HEK293 (cell line): Measurements from ENCODE around the gene TIMM8A.

Experiments used
- TRIM28 ChIP-seq: IDR thresholded peaks from 2 replicates; pipeline ENCODE4 v1.6.1; 2011; ENCODE audit warnings: low read length, control low read depth, borderline replicate concordance
- YY1 ChIP-seq: fragments of 450-650 bp; formaldehyde crosslinking; IDR thresholded peaks from 2 replicates; pipeline ENCODE4 v1.5.1; 2018; ENCODE audit warnings: missing biosample characterization, missing genetic modification characterization
- ZBTB48 ChIP-seq: fragments of 450-650 bp; formaldehyde crosslinking; IDR thresholded peaks from 2 replicates; pipeline ENCODE4 v1.5.1; 2016; ENCODE audit warnings: missing biosample characterization, missing genetic modification characterization
- ZFP37 ChIP-seq: fragments of 450-650 bp; formaldehyde crosslinking; IDR thresholded peaks from 2 replicates; pipeline ENCODE4 v1.5.1; 2016; ENCODE audit warnings: missing biosample characterization, missing genetic modification characterization
- ZNF114 ChIP-seq: fragments of 450-650 bp; formaldehyde crosslinking; IDR thresholded peaks from 2 replicates; pipeline ENCODE4 v1.5.0; 2017; ENCODE audit warnings: missing biosample characterization, missing genetic modification characterization
- ZNF416 ChIP-seq: fragments of 450-650 bp; formaldehyde crosslinking; IDR thresholded peaks from 2 replicates; pipeline ENCODE4 v1.5.1; 2016; ENCODE audit warnings: missing biosample characterization, missing genetic modification characterization
- ZNF529 ChIP-seq: fragments of 450-650 bp; formaldehyde crosslinking; IDR thresholded peaks from 2 replicates; pipeline ENCODE4 v1.5.1; 2017; ENCODE audit warnings: missing genetic modification characterization, missing biosample characterization; ENCODE audit not compliant: insufficient replicate concordance
- ZNF558 ChIP-seq: fragments of 450-650 bp; formaldehyde crosslinking; IDR thresholded peaks from 2 replicates; pipeline ENCODE4 v1.5.1; 2016; ENCODE audit warnings: missing biosample characterization, missing genetic modification characterization
- ZNF658 ChIP-seq: fragments of 450-650 bp; formaldehyde crosslinking; IDR thresholded peaks from 2 replicates; pipeline ENCODE4; 2016; ENCODE audit warnings: missing biosample characterization, missing genetic modification characterization
- ZNF747 ChIP-seq: fragments of 450-650 bp; formaldehyde crosslinking; IDR thresholded peaks from 2 replicates; pipeline ENCODE4 v1.5.1; 2016; ENCODE audit warnings: missing biosample characterization, missing genetic modification characterization
- TF ChIP-seq, protein P1 (sequence below): fragments of 450-650 bp; formaldehyde crosslinking; IDR thresholded peaks from 2 replicates; pipeline ENCODE4 v1.5.1; 2016; ENCODE audit warnings: missing biosample characterization, missing genetic modification characterization
- TF ChIP-seq, protein P2 (sequence below): fragments of 450-650 bp; formaldehyde crosslinking; IDR thresholded peaks from 2 replicates; pipeline ENCODE4 v1.5.1; 2016; ENCODE audit warnings: missing biosample characterization, missing genetic modification characterization
- TF ChIP-seq, protein P3 (sequence below): fragments of 450-650 bp; formaldehyde crosslinking; IDR thresholded peaks from 2 replicates; pipeline ENCODE4 v1.5.1; 2016; ENCODE audit warnings: missing biosample characterization, missing genetic modification characterization
- TF ChIP-seq, protein P4 (sequence below): fragments of 450-650 bp; formaldehyde crosslinking; IDR thresholded peaks from 2 replicates; pipeline ENCODE4 v1.5.1; 2017; ENCODE audit warnings: missing biosample characterization, missing genetic modification characterization
- TF ChIP-seq, protein P5 (sequence below): fragments of 450-650 bp; formaldehyde crosslinking; IDR thresholded peaks from 2 replicates; pipeline ENCODE4 v1.5.1; 2017; ENCODE audit warnings: missing biosample characterization, missing genetic modification characterization
- TF ChIP-seq, protein P6 (sequence below): fragments of 450-650 bp; formaldehyde crosslinking; IDR thresholded peaks from 2 replicates; pipeline ENCODE4 v1.5.1; 2016; ENCODE audit warnings: missing biosample characterization, missing genetic modification characterization
- TF ChIP-seq, protein P7 (sequence below): fragments of 450-650 bp; formaldehyde crosslinking; IDR thresholded peaks from 2 replicates; pipeline ENCODE4 v1.5.1; 2016; ENCODE audit warnings: missing biosample characterization, missing genetic modification characterization

TIMM8A gene

DNA sequence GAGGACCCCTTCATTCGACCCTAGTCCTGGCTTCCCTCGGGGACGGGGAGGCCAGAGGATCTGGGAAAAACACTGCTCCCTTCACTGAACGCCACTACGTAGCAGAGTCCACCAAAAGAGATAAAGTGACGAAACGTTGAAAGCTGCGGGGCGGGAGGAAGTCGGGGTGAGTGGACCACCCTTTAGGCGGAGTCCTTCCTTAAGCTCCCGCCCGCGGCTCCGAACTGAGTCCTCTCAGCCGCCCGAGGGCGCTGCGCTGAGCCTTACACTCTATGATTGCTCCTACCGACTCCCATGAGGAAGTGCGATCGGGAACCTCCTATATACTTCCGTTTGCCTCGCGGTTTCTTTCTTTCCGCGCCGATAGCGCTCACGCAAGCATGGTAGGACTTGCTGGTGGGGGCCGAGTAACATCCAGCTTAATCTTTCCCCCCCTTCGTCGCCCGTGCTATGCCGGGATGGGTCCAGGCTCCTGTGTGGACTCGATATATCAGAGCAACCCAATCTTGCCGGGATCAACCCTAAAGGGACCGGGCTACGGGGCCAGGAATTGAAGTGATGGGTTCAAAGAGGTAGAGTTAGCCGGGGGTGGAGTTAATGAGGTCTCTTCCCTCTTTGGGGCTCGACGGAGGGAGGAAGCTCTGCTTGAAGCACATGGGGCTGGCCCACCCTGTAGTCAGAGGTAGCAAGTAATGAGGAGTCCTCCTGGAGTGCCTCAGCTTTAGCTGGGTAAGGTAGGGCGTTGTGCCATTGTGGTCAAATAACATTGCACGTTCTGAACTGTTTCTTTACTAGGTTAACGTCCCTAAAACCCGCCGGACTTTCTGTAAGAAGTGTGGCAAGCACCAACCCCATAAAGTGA is 42.4 kb upstream of the TIMM8A start, which contains the start of gene RPL36A (continued):
- TF ChIP-seq, protein P1, sequence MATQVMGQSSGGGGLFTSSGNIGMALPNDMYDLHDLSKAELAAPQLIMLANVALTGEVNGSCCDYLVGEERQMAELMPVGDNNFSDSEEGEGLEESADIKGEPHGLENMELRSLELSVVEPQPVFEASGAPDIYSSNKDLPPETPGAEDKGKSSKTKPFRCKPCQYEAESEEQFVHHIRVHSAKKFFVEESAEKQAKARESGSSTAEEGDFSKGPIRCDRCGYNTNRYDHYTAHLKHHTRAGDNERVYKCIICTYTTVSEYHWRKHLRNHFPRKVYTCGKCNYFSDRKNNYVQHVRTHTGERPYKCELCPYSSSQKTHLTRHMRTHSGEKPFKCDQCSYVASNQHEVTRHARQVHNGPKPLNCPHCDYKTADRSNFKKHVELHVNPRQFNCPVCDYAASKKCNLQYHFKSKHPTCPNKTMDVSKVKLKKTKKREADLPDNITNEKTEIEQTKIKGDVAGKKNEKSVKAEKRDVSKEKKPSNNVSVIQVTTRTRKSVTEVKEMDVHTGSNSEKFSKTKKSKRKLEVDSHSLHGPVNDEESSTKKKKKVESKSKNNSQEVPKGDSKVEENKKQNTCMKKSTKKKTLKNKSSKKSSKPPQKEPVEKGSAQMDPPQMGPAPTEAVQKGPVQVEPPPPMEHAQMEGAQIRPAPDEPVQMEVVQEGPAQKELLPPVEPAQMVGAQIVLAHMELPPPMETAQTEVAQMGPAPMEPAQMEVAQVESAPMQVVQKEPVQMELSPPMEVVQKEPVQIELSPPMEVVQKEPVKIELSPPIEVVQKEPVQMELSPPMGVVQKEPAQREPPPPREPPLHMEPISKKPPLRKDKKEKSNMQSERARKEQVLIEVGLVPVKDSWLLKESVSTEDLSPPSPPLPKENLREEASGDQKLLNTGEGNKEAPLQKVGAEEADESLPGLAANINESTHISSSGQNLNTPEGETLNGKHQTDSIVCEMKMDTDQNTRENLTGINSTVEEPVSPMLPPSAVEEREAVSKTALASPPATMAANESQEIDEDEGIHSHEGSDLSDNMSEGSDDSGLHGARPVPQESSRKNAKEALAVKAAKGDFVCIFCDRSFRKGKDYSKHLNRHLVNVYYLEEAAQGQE (tag by site-specific recombination): no peak; the same call in 1 of the 2 replicates
- peak; percentile 92 for TF ChIP-seq ZFP37
- TF ChIP-seq, protein P2, sequence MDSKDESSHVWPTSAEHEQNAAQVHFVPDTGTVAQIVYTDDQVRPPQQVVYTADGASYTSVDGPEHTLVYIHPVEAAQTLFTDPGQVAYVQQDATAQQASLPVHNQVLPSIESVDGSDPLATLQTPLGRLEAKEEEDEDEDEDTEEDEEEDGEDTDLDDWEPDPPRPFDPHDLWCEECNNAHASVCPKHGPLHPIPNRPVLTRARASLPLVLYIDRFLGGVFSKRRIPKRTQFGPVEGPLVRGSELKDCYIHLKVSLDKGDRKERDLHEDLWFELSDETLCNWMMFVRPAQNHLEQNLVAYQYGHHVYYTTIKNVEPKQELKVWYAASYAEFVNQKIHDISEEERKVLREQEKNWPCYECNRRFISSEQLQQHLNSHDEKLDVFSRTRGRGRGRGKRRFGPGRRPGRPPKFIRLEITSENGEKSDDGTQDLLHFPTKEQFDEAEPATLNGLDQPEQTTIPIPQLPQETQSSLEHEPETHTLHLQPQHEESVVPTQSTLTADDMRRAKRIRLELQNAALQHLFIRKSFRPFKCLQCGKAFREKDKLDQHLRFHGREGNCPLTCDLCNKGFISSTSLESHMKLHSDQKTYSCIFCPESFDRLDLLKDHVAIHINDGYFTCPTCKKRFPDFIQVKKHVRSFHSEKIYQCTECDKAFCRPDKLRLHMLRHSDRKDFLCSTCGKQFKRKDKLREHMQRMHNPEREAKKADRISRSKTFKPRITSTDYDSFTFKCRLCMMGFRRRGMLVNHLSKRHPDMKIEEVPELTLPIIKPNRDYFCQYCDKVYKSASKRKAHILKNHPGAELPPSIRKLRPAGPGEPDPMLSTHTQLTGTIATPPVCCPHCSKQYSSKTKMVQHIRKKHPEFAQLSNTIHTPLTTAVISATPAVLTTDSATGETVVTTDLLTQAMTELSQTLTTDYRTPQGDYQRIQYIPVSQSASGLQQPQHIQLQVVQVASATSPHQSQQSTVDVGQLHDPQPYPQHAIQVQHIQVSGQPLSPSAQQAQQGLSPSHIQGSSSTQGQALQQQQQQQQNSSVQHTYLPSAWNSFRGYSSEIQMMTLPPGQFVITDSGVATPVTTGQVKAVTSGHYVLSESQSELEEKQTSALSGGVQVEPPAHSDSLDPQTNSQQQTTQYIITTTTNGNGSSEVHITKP (tag by site-specific recombination): peak; percentile 72
- no peak for TF ChIP-seq ZBTB48 (tag by site-specific recombination)
- TF ChIP-seq YY1: peak; percentile 64
- peak; percentile 79; the same call in 1 of the 2 replicates for TF ChIP-seq ZNF558 (tag by site-specific recombination)
- TF ChIP-seq, protein P3, sequence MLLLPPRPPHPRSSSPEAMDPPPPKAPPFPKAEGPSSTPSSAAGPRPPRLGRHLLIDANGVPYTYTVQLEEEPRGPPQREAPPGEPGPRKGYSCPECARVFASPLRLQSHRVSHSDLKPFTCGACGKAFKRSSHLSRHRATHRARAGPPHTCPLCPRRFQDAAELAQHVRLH: peak; percentile 84
- TF ChIP-seq TRIM28: no peak
- no peak for TF ChIP-seq ZNF747 (tag by site-specific recombination)
- TF ChIP-seq, protein P4, sequence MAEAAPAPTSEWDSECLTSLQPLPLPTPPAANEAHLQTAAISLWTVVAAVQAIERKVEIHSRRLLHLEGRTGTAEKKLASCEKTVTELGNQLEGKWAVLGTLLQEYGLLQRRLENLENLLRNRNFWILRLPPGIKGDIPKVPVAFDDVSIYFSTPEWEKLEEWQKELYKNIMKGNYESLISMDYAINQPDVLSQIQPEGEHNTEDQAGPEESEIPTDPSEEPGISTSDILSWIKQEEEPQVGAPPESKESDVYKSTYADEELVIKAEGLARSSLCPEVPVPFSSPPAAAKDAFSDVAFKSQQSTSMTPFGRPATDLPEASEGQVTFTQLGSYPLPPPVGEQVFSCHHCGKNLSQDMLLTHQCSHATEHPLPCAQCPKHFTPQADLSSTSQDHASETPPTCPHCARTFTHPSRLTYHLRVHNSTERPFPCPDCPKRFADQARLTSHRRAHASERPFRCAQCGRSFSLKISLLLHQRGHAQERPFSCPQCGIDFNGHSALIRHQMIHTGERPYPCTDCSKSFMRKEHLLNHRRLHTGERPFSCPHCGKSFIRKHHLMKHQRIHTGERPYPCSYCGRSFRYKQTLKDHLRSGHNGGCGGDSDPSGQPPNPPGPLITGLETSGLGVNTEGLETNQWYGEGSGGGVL (tag by site-specific recombination): no peak
- no peak for TF ChIP-seq ZNF416
- no peak for TF ChIP-seq ZNF529 (tag by site-specific recombination)
- TF ChIP-seq, protein P5, sequence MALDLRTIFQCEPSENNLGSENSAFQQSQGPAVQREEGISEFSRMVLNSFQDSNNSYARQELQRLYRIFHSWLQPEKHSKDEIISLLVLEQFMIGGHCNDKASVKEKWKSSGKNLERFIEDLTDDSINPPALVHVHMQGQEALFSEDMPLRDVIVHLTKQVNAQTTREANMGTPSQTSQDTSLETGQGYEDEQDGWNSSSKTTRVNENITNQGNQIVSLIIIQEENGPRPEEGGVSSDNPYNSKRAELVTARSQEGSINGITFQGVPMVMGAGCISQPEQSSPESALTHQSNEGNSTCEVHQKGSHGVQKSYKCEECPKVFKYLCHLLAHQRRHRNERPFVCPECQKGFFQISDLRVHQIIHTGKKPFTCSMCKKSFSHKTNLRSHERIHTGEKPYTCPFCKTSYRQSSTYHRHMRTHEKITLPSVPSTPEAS (tag by site-specific recombination): 0 out of 2 replicates have a peak, but pooled peaks have one; percentile 32
- TF ChIP-seq, protein P6, sequence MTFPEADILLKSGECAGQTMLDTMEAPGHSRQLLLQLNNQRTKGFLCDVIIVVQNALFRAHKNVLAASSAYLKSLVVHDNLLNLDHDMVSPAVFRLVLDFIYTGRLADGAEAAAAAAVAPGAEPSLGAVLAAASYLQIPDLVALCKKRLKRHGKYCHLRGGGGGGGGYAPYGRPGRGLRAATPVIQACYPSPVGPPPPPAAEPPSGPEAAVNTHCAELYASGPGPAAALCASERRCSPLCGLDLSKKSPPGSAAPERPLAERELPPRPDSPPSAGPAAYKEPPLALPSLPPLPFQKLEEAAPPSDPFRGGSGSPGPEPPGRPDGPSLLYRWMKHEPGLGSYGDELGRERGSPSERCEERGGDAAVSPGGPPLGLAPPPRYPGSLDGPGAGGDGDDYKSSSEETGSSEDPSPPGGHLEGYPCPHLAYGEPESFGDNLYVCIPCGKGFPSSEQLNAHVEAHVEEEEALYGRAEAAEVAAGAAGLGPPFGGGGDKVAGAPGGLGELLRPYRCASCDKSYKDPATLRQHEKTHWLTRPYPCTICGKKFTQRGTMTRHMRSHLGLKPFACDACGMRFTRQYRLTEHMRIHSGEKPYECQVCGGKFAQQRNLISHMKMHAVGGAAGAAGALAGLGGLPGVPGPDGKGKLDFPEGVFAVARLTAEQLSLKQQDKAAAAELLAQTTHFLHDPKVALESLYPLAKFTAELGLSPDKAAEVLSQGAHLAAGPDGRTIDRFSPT (tag by site-specific recombination): no peak
- TF ChIP-seq ZNF114 (tag by site-specific recombination): no peak
- TF ChIP-seq, protein P7, sequence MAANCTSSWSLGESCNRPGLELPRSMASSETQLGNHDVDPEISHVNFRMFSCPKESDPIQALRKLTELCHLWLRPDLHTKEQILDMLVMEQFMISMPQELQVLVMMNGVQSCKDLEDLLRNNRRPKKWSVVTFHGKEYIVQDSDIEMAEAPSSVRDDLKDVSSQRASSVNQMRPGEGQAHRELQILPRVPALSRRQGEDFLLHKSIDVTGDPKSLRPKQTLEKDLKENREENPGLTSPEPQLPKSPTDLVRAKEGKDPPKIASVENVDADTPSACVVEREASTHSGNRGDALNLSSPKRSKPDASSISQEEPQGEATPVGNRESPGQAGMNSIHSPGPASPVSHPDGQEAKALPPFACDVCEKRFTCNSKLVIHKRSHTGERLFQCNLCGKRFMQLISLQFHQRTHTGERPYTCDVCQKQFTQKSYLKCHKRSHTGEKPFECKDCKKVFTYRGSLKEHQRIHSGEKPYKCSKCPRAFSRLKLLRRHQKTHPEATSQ: 0 out of 2 replicates have a peak, but pooled peaks have one; percentile 27
- no peak for TF ChIP-seq ZNF658 (tag by site-specific recombination)
